Activated B cell treated with CpG ODN at 0.5 μM for 24 hours (primary cell): ENCODE measurements around the gene ALMS1. TPM values are rescaled to one million over a fixed set of nuclear protein-coding genes. Genes with fewer than 3 reads are reported as not detected.
"Not testable (repeated sequence)": the region's sequence is repeated elsewhere in the genome, so short reads cannot be mapped to it uniquely, and the experiment has no call there.

Experiments used
- ATAC-seq: fragments of 200-7000 bp; cut with Tn5 transposase; one replicate; pipeline ENCODE4 v1.10.0; 2021; ENCODE audit warnings: low read depth, mild to moderate bottlenecking, moderate library complexity
- CTCF ChIA-PET: fragments of 350-600 bp; sonication (Branson Sonifier 250); formaldehyde crosslinking; loops from one replicate; lab custom pipeline; 2021; ENCODE audit warnings: antibody characterized with exemption; lab: Charles Lee
- POLR2A ChIA-PET: fragments of 350-600 bp; sonication (Branson Sonifier 250); formaldehyde crosslinking; loops from one replicate; lab custom pipeline; 2021; ENCODE audit warnings: antibody characterized with exemption; lab: Charles Lee
- DNase-seq: peaks from one replicate; pipeline ENCODE4 v3.0.0; 2022
- H3K27ac Mint-ChIP-seq: one replicate; pipeline ENCODE4 v1.8.0; 2020; ENCODE audit warnings: mixed read lengths
- H3K27me3 Mint-ChIP-seq: one replicate; pipeline ENCODE4 v1.8.0; 2021; ENCODE audit warnings: mixed read lengths
- H3K36me3 Mint-ChIP-seq: one replicate; pipeline ENCODE4 v1.8.0; 2021; ENCODE audit warnings: low read depth, mixed read lengths
- H3K4me1 Mint-ChIP-seq: one replicate; pipeline ENCODE4 v1.8.0; 2021; ENCODE audit warnings: mixed read lengths
- H3K4me3 Mint-ChIP-seq: one replicate; pipeline ENCODE4 v1.8.0; 2020; ENCODE audit warnings: mild to moderate bottlenecking, mixed read lengths
- H3K9me3 Mint-ChIP-seq: one replicate; pipeline ENCODE4 v1.8.0; 2020; ENCODE audit warnings: mixed read lengths
- intact Hi-C: fragments of 100-400 bp; cut with micrococcal nuclease; formaldehyde crosslinking; loops from one replicate; pipeline ENCODE4 v1.15.1; 2024
- total RNA-seq: library from RNA; stranded (reverse); gene quantifications from 2 replicates; pipeline ENCODE4 v1.2.3, GENCODE V29; 2022
- TF ChIP-seq, protein P1 (sequence below): fragments of 200-600 bp; IDR thresholded peaks from one replicate; pipeline ENCODE4 v1.8.0; 2022; ENCODE audit warnings: antibody characterized with exemption, mild to moderate bottlenecking

ALMS1 gene
- total RNA-seq, 1 donor from 2014 or later, result 20.1 TPM

DNA sequence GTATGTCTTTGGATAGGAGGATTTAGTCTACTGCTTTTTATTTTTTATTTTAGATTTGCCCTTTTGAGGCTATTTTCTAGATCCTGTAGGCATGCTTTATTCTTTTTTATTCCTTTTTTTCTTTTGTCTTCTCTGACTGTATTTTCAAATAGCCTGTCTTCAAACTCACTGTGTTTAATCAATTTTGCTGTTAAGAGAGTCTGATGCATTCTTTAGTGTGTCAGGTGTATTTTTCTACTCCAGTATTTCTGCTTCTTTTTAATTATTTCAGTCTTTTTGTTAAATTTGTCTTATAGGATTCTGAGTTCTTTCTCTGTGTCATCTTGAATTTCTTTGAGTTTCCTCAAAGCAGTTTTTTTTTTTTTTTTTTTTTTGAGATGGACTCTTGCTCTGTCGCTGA, 143.1 kb downstream of the ALMS1 start:
- no peak for DNase-seq
- Mint-ChIP-seq H3K27ac (no peak overlapping the region), H3K4me1 (no peaks in the 10 kb centered on the region), H3K4me3 (no peak overlapping the region), H3K36me3 (peaks cover 84% of the 10 kb centered on the region), H3K27me3 (no peaks in the 10 kb centered on the region), H3K9me3 (peaks cover 42% of the 10 kb centered on the region)
- intact Hi-C loops, result no loop called here
- POLR2A ChIA-PET, result no interaction called here
- TF ChIP-seq, protein P1, sequence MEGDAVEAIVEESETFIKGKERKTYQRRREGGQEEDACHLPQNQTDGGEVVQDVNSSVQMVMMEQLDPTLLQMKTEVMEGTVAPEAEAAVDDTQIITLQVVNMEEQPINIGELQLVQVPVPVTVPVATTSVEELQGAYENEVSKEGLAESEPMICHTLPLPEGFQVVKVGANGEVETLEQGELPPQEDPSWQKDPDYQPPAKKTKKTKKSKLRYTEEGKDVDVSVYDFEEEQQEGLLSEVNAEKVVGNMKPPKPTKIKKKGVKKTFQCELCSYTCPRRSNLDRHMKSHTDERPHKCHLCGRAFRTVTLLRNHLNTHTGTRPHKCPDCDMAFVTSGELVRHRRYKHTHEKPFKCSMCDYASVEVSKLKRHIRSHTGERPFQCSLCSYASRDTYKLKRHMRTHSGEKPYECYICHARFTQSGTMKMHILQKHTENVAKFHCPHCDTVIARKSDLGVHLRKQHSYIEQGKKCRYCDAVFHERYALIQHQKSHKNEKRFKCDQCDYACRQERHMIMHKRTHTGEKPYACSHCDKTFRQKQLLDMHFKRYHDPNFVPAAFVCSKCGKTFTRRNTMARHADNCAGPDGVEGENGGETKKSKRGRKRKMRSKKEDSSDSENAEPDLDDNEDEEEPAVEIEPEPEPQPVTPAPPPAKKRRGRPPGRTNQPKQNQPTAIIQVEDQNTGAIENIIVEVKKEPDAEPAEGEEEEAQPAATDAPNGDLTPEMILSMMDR, result no peak
- no peak for ATAC-seq
- CTCF ChIA-PET, result no interaction called here

DNA sequence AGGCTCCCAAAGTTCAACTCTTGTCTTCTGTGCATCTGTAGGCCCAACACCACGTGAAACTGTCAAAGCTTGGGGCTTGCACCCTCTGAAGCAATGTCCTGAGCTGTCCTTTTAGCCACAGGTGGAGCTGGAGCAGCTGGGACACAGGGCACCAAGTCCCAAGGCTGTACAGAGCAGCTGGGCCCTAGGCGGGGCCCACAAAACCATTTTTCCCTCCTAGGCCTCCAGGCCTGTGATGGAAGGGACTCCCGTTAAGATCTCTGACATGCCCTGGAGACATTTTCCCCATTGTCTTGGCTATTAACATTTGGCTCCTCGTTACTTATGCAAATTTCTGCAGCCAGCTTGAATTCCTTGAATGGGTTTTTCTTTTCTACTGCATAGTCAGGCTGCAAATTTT, 145.1 kb downstream of the ALMS1 start:
- H3K4me3 Mint-ChIP-seq, DNase-seq, CTCF ChIA-PET, H3K27me3 Mint-ChIP-seq, ATAC-seq, H3K27ac Mint-ChIP-seq, POLR2A ChIA-PET, intact Hi-C loops, H3K4me1 Mint-ChIP-seq: not testable (repeated sequence)
- H3K36me3 Mint-ChIP-seq, result peaks cover 87% of the 10 kb centered on the region
- peaks cover 34% of the 10 kb centered on the region for H3K9me3 Mint-ChIP-seq

DNA sequence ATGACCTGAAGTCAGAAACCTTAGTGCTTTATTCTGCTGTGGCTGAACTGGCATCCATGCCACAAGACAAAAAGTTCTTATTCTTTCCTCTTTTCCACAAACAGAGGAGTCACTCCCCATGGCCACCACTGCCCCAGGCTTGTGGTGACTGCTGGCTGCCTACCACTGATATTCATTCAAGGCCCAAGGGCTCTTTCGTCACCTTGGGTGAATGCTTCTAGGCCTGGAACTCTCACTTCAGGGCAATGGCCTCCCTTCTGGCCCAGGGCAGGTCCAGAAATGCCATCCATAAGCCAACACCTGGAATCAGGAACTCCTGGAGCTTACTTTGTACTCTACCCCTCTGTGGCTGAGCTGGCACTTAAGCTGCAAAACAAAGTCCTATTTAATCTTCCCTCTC, 146.7 kb downstream of the ALMS1 start:
- TF ChIP-seq, protein P1, result no peak
- ChIA-PET CTCF (no interaction called here), POLR2A (no interaction called here)
- Mint-ChIP-seq H3K4me1 (no peaks in the 10 kb centered on the region), H3K9me3 (peaks cover 28% of the 10 kb centered on the region), H3K27me3 (no peaks in the 10 kb centered on the region), H3K4me3 (no peak overlapping the region), H3K27ac (no peak overlapping the region), H3K36me3 (peaks cover 87% of the 10 kb centered on the region)
- intact Hi-C loops, result no loop called here
- ATAC-seq, result no peak
- DNase-seq, result no peak

DNA sequence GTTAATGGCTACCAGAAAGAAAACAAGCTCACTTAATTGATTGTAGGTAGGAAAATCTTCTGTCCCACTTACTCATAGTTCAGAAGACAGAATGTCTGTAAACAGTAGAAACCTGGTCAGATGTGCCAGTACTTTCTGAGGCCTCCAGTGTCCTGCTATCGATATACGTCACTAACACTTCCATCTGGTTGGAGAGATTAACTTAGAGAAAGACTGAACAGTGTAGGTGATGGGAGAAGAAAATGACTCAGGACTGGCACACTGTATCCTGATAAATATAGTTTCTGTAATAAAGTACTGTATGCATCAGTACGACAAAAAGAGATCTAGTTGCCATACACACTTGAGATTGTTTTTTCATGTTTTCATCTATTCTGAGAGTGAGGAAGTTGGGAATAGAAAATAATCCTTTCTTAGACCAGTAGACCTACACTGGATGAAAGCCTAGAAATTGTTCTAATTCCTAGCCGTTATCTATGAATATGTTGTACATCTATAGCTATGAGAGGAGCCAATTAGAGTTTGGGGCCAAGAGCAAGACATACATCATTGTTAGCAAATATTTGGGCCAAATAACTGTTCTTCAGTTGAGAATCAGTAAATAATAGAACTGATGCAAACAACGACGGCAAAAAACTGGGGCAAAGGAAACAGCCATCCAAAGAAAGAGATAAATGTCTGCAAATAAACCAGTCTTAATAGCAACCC, 150.7 kb downstream of the ALMS1 start:
- H3K4me1 Mint-ChIP-seq, result no peaks in the 10 kb centered on the region
- DNase-seq, result no peak
- no peak for ATAC-seq
- H3K27me3 Mint-ChIP-seq, result no peaks in the 10 kb centered on the region
- TF ChIP-seq, protein P1, result no peak
- H3K27ac Mint-ChIP-seq, result no peak overlapping the region
- ChIA-PET CTCF (no interaction called here), POLR2A (no interaction called here)
- no peak overlapping the region for H3K4me3 Mint-ChIP-seq
- intact Hi-C loops, result no loop called here
- peaks cover 69% of the 10 kb centered on the region for H3K36me3 Mint-ChIP-seq
- H3K9me3 Mint-ChIP-seq, result peaks cover 19% of the 10 kb centered on the region

DNA sequence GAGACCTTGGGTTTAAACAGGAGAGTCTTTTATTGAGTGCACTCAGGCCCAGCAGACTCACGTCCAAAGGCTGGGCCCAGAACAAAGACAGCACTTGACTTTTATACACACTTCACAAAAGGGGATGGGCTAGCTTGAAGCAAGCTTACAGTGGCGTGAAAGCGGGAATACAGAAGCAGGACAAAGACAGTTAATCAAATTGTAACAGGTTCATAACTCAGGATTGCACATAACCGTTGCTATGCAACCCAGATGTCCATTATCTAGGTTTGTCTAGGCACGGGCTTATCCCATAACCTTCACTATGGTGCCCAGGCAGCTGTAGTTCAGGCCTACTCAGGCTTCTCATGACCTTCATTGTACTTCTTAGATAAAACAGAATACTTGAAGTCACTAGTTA, 175.2 kb downstream of the ALMS1 start:
- H3K36me3 Mint-ChIP-seq, result peaks cover 22% of the 10 kb centered on the region
- POLR2A ChIA-PET, H3K4me1 Mint-ChIP-seq, H3K4me3 Mint-ChIP-seq, CTCF ChIA-PET, H3K27me3 Mint-ChIP-seq, H3K27ac Mint-ChIP-seq, DNase-seq, intact Hi-C loops, H3K9me3 Mint-ChIP-seq, ATAC-seq: not testable (repeated sequence)

DNA sequence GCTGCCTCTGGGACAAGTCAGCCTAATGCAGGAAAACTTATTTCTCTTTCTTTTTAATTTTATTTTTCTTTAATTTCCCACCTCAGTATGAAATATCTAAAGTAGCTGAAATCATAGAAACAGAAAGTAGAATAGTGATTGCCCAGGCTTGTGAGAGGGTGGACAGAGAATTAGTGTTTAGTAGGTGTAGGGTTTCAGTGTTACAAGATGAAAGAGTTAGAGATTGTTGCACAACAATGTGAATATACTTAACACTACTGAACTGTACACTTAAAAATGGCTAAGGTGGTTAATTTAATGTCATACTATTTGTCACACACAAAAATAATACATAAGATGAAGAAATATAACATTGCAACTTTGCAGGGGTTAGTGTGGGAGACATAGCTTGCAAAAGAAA, 175.8 kb downstream of the ALMS1 start:
- intact Hi-C loops, result no loop called here
- peaks cover 22% of the 10 kb centered on the region for H3K36me3 Mint-ChIP-seq
- ATAC-seq (no peak), DNase-seq (no peak)
- H3K27me3 Mint-ChIP-seq, result no peaks in the 10 kb centered on the region
- H3K27ac Mint-ChIP-seq, result no peak overlapping the region
- no peaks in the 10 kb centered on the region for H3K4me1 Mint-ChIP-seq
- ChIA-PET POLR2A (no interaction called here), CTCF (no interaction called here)
- TF ChIP-seq, protein P1, result no peak
- no peaks in the 10 kb centered on the region for H3K9me3 Mint-ChIP-seq
- H3K4me3 Mint-ChIP-seq, result no peak overlapping the region
